ENCODE data around the gene CHAF1A.

GRCh38 chr19:4439243-4439642 lies 36.8 kb downstream of the CHAF1A start:
- no peak for TF ChIP-seq CTCF (IDR thresholded peaks at IDR 0.05)
- TF ChIP-seq POLR2A (IDR thresholded peaks at IDR 0.05) = no peak
- no peak for TF ChIP-seq POLR2AphosphoS5 (IDR thresholded peaks at IDR 0.05)
